GM18858 (cell line): ENCODE results near the gene TCERG1L.

Source experiments
- ATAC-seq: cut with Tn5 transposase; IDR thresholded peaks from one replicate; pipeline ENCODE4 v1.9.1; 2021; ENCODE audit not compliant: unreplicated experiment

Gene TCERG1L

DNA sequence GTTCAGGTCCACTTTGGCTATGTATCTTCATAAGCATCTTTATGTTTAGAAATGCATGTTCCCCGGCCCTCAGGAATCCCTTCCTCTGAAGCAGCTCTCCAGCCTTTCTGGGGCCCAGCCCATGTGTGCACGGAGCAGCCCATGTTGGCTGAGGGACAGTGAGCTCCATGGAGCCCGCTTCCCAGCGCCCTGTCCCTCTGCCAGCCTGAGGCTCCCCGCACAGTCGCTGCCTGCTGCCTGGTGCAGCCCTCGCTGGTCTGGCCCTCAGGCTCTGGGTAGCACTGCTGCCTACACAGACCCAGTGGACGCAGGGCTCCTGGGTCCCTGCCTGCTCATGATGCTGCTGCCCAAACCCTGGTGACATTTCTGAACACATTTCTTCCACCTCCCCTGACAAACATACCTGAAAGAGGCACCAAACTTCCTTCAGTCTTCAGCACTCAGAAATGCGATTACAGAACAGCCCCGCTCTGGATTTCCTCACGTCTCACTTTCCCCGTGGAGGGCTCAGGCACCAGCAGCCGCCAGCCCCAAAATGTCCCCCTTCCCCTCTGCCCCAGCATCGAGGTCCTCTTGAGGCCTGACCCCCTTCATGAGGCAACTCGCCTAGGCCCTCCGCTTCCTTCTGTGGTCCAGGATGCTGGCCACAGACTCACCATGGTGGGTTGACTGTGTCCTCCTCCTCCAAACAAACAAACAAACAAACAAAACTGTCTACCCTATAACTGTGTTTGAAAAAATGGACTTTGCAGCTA is 5.0 kb upstream of the TCERG1L start:
- ATAC-seq: no peak

DNA sequence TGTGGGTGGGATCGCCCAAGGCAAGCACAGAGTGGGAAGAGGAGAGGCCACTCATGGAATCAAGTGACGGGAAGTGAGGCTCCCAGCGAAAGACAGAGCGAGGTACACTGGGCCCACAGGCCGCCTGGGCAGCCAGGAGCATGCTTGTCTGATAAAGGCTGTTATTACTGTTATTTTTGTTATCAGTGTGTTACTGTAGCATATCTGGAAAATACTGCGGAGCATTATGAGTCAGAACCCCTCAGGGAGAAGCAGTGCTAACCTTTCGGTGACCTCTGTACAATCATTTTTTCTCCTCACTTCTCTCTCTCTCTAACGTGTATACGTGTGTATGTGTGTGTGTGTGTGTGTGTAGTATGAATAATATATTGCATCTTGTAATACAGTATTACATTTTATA is 3.8 kb upstream of the TCERG1L start:
- ATAC-seq: peak; percentile 57

GRCh38 chr10:131314799-131315198 is 3.3 kb upstream of the TCERG1L start:
- no peak for ATAC-seq

DNA sequence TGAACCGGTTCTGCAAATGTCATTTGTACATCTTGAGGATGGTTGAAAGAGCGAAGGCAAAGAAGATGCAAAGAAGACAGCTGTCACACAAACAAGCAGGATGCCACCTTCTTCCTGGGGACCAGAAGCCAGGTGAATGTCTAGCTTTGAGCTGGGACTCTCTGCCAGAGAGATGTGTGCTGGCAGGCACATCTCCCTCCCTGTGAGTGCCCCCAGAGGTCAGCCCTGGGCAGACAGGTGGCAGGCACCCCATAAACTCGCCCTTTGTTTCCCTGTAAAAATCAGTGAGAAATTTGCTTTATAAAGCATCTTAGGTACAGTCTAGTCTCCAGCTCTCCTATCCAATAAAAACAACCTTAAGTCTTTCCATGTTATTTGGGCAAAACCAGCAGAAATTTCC is 2.6 kb upstream of the TCERG1L start:
- no peak for ATAC-seq

- no peak for ATAC-seq
Observed at GRCh38 chr10:131313377-131313776, 1.9 kb upstream of the TCERG1L start.

- no peak for ATAC-seq
Observed at GRCh38 chr10:131312478-131312836, 936 bp upstream of the TCERG1L start.

DNA sequence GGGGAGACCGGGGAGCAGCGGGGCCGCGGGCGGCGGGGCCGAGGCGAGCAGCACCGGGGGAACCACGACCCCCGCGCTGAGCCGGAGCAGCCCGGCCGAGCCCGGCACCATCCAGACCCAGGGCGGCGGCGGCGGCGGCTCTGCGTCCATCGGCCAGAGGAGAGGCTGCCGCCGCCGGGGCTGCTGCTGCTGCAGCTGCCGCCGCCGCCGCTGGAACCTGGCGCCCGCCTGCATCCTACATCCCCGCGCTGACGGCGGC is 190 bp downstream of the TCERG1L start:
- ATAC-seq: no peak

GRCh38 chr10:131310551-131311401 is 745 bp downstream of the TCERG1L start:
- ATAC-seq: no peak

DNA sequence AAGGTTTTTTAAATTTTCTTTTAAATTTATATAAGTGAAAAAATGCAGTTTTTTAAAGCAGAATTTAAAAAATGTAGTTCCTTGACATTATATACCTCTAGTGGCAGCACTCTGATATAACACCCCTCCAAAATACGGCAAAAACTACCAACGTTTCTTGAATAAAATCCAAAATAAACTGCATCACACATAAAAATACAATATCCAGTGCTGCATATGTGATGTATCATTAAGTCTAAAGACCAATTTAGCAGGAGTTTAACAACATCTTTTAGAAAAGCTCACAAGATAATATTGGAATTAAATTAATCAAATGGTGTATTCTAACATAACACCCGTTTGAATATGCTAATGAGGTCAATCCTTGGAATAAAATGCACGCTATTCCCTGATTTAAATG is 1.4 kb downstream of the TCERG1L start:
- ATAC-seq: no peak

DNA sequence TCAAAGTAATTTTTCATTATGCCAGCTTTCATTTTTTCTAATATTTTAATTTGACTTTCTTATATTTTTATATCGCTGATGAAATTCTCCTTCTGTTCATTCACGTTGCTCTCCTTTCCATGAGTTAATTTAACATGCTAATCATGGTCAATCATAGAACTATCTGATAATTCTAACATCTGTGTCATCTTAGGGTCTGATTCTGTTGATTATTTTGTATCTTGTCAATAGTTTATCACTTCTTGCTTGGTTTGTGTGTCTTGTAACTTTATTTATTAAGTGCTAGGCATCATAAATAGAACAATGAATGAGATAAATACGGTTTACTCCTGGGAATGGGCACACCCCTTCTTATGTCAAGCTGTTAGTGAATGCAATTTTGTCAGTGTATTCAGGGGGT is 11.0 kb downstream of the TCERG1L start:
- ATAC-seq: no peak

DNA sequence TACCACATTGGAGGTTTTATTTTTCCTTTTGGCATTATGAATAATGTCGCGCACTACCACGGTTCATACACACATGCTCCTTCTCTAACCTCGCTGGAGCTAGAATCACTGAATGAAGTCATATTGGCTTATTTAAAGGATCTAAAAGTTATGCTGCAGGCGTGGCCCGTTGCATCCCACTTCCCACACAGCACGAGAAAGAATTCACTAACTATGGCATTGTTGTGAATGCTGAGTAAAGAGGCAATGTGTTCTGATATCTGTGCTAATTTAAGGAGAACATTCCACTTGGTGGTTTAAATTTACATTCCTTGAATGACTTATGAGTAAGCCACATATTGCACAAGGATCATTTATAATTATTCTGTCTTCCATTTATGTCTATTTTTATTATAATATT is 20.7 kb downstream of the TCERG1L start:
- no peak for ATAC-seq

DNA sequence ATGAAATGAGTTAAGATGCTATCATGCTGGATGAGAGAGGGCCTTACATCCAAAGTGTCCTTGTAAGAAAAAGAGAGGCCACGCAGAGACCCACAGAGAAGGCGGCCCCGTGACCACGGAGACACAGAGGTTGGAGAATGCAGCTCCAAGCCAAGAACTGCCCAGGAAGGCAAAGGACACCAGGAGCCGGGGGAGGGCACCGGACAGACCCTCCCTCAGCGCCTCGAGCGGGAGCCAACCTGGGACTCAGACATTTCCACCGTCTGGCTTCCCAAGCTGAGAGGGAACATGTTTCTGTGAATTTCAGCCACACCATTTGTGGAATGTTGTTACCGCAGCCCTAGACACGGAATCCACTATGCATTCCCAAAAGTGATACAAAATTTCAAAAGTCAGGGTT is 22.9 kb downstream of the TCERG1L start:
- ATAC-seq: no peak

- no peak for ATAC-seq
Observed at GRCh38 chr10:131282961-131283360, 28.6 kb downstream of the TCERG1L start.

GRCh38 chr10:131280101-131280500 is 31.4 kb downstream of the TCERG1L start:
- ATAC-seq: no peak

GRCh38 chr10:131279516-131279915 is 32.0 kb downstream of the TCERG1L start:
- ATAC-seq: no peak

DNA sequence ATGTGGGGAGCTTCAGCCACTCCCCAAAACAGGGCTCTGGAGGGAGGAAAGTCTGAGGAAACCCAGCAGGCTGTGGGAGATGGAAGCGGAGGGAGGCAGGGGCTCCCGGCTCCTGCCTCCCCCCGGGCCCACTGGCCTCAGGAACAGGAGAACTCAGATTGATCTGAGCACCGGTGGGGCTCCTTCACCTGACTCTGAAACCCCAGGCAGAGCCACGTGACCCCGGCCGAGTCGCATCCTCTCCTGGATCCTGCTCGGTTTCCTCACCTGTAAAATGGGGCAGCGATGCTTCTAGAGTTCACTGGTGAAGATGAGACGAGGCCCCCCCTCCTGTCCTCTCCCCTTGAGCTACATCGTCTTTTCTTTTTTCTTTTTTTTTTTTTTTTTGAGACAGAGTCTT is 33.6 kb downstream of the TCERG1L start:
- no peak for ATAC-seq

GRCh38 chr10:131277278-131277677 is 34.2 kb downstream of the TCERG1L start:
- no peak for ATAC-seq

GRCh38 chr10:131275691-131276090 is 35.8 kb downstream of the TCERG1L start:
- ATAC-seq: no peak

DNA sequence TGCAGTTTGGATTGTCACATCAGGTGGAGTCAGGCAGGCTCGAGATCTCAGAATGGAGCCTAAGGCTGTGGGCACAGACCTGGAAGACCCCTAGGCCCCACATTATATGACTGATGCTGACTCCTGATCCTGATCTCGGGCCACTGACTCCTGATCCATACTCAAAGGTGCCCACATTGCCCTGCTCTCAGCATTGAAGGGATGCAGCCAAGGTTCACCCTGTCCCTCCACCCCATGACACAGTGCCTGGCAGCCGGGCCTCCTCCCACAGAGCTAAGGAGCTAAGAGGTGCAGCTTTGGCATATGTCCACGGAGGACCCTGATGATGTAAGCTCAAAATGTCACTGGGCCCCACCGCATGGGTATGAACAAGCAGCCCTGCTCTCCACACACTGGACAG is 36.6 kb downstream of the TCERG1L start:
- no peak for ATAC-seq

- ATAC-seq: no peak
Observed at GRCh38 chr10:131274133-131274880, 37.2 kb downstream of the TCERG1L start.

GRCh38 chr10:131273476-131273875 is 38.0 kb downstream of the TCERG1L start:
- no peak for ATAC-seq

DNA sequence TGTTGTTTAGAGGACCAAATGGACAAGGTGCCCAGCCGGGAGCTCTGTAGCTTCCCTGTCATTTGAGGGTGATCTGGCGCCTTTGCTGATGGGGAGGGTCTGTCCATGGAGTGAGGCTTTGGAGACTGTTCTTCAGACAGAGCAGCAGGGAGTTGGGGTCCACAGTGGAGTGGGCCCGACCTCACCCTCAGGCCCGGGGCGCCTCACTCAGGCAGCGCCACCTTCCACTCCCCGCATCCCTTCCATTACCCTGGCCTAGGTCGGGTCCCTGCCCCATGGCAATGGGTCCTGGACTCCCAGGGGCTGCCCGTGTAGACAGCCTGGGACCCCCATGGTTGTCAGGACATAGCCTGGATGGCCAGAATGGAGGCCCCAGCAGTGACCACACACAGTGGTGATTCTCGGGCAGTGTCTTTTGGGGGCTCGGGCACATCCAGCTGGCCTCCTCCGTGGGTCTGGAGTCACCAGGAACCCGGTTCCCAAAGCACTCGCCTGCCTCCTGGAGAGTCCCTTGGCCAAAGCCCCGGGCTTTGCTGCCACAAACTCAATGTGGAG is 38.5 kb downstream of the TCERG1L start:
- no peak for ATAC-seq
